Subcutaneous adipose tissue (tissue), 4 donors: Measurements from ENCODE around the gene ZPR1. TPM values are rescaled to one million over a fixed set of nuclear protein-coding genes. Genes with fewer than 3 reads are reported as not detected.

Source experiments
- total RNA-seq, 4 donors: library from RNA; depleted of rRNA; stranded (reverse); fragments of >200 nt; gene quantifications; one replicate each; pipeline ENCODE4 v1.1.0, GENCODE V29; 2016
- TF ChIP-seq, protein P1 (sequence below): fragments of 450-650 bp; IDR thresholded peaks from one replicate; pipeline ENCODE4 v1.5.1; 2016; ENCODE audit warnings: low read depth, mild to moderate bottlenecking, control low read depth, antibody characterized with exemption, moderate library complexity

The ZPR1 gene
- total RNA-seq, 4 donors from 2014 or later, result 27.6 to 39.4 (median 31.2) TPM

GRCh38 chr11:116750070-116750718, 37.6 kb downstream of the ZPR1 start:
- TF ChIP-seq, protein P1, sequence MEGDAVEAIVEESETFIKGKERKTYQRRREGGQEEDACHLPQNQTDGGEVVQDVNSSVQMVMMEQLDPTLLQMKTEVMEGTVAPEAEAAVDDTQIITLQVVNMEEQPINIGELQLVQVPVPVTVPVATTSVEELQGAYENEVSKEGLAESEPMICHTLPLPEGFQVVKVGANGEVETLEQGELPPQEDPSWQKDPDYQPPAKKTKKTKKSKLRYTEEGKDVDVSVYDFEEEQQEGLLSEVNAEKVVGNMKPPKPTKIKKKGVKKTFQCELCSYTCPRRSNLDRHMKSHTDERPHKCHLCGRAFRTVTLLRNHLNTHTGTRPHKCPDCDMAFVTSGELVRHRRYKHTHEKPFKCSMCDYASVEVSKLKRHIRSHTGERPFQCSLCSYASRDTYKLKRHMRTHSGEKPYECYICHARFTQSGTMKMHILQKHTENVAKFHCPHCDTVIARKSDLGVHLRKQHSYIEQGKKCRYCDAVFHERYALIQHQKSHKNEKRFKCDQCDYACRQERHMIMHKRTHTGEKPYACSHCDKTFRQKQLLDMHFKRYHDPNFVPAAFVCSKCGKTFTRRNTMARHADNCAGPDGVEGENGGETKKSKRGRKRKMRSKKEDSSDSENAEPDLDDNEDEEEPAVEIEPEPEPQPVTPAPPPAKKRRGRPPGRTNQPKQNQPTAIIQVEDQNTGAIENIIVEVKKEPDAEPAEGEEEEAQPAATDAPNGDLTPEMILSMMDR, result no peak

DNA sequence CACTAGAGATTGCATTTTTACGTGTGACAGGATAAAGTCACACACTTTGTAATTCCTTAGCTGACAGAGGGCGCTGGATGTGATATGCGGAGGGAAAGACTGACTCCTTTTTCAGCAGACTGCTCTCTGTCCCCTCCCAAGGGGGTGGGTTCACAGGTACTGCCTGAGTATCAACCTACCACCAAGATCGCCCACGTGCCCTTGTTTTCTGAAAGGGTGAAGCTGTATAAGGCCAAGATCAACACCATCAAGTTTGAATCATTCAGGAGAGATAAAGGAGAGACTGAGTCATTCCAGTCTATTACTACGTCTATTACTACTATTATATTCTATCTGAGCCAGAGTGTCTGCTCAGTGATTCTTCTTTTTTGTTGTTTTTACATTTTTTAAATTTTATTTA, 45.7 kb downstream of the ZPR1 start:
- TF ChIP-seq, protein P1, result no peak

DNA sequence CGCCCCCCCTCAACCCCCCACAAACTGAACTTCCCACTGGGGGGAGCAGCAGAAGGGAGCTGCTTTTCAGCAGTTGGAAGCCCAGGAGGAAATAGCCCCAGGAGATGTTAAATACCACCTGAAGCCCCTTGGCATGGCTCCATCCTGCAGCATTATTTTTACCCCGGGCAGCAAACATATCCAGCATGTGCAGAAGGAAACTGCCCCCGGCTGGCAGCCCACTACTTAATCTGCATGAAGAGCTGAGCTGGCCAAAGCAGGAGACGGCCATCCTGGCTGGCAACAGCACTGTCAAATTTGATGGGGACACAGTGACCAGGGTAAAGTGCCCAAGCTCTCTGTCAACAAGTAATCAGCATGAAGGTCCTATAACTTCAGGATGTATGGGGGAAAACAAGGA, 47.1 kb downstream of the ZPR1 start:
- TF ChIP-seq, protein P1, result no peak

DNA sequence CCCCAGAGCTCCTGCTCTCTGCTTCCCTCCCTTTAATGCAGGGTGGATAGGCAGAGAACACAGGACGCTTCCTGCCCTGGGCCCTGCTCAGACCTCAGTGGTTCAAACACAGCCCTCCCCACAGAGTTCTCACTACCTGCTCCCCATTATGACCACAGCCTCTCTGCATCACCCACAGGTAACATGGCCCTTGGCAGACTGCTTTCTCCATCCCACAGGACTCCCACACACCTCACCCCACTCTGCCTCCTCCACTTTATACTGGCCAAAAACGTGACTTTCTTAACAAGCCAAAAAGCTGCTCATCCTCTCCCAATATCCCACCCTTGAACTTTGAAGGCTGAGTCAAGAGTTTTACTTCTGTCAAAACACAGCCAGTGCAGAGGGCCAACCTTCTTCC, 48.8 kb downstream of the ZPR1 start:
- TF ChIP-seq, protein P1, result no peak

GRCh38 chr11:116736763-116737162, 51.1 kb downstream of the ZPR1 start:
- TF ChIP-seq, protein P1, result no peak

- TF ChIP-seq, protein P1, result no peak
Observed at GRCh38 chr11:116733969-116734508, 53.8 kb downstream of the ZPR1 start.

DNA sequence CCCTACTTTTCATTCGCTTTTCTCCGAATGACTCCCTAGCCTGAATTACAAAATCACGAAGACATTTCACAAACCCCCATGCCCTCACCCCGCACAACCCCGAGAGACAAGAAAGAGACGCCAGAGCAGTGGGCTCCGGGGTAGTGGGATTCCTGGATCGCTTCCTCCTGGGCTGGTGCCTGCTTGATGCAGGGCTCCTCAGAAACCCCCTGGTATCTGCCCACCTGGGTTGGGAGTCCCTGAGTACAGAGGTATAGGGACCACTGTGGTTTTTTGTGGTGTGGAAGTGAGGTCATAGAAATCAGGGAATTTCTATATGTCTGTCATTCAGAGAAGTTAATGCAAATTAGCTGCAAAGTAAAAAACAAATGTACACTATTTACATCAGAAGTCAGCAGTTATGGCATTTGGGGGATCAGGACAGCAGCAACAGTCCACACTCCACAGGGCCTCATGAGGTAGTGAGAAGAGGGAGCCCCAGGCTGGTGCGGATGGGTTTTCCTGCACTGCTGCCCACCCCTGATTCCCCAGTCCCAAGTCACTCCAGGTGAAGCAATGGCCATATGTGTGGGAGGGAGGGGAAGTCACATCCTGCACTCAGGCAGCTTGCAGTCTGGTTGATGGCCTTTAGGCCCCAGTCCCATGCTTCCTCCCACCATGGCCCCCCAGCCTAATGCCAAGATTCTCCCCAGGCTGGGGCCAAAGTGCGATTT, 54.6 kb downstream of the ZPR1 start:
- TF ChIP-seq, protein P1, result no peak
